Adrenal gland (tissue), 5 donors: ENCODE data around the gene PARD6B.

ENCODE experiments used
- POLR2A ChIP-seq, 2 donors: fragments of 450-650 bp; IDR thresholded peaks; one replicate each; pipeline ENCODE4 v1.6.1; 2017; ENCODE audit warnings: antibody characterized with exemption in 2 of 2, mild to moderate bottlenecking in 2 of 2, moderate library complexity in 1 of 2
- TF ChIP-seq, protein P1 (sequence below), 6 experiments: fragments of 450-650 bp in 4 of 6; fragments of 200-600 bp in 2 of 6; sonication (generic) in 1 of 6; IDR thresholded peaks; 1 replicate in 5 of 6; 2 replicates in 1 of 6; pipeline versions ENCODE4 v1.5.1 to v1.8.0; 2016 to 2021; ENCODE audit warnings: antibody characterized with exemption in 6 of 6, mild to moderate bottlenecking in 2 of 6, moderate library complexity in 1 of 6
- donor health status: DM: no; HTN: no; CAD: no.

DNA sequence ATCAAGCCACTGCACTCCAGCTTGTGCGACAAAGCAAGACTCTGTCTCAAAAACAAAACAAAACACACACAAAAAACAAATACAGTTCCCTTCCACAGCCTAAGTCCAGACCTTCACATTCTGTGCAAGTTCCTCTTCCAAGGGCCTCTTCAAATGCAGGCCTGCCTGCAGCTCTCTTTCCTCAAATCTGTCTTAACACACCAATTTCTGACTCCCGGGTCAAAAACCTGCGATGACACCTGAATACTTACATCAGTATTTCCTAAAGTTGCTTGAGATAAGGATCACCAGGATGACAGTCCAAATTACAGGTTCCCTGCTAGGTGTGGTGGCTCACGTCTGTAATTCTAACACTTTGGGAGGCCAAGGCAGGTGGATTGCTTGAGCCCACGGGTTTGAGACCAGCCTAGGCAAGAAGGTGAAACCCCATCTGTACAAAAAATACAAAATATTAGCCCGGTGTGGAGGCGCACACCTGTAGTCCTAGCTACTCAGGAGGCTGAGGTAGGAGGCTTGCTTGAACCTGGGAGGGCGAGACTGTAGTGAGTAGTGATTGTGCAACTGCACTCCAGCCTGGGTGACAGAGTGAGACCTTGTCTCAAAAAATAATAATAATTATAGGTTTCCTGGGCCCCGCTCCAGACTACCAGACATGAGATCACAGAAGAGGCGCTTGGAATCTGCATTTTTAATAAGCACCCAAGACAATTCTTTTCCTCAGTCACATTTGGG is 8.8 kb upstream of the PARD6B start:
- TF ChIP-seq, protein P1, sequence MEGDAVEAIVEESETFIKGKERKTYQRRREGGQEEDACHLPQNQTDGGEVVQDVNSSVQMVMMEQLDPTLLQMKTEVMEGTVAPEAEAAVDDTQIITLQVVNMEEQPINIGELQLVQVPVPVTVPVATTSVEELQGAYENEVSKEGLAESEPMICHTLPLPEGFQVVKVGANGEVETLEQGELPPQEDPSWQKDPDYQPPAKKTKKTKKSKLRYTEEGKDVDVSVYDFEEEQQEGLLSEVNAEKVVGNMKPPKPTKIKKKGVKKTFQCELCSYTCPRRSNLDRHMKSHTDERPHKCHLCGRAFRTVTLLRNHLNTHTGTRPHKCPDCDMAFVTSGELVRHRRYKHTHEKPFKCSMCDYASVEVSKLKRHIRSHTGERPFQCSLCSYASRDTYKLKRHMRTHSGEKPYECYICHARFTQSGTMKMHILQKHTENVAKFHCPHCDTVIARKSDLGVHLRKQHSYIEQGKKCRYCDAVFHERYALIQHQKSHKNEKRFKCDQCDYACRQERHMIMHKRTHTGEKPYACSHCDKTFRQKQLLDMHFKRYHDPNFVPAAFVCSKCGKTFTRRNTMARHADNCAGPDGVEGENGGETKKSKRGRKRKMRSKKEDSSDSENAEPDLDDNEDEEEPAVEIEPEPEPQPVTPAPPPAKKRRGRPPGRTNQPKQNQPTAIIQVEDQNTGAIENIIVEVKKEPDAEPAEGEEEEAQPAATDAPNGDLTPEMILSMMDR (IDR thresholded peaks at IDR 0.05) = no peak
- TF ChIP-seq POLR2A (IDR thresholded peaks at IDR 0.05) = no peak
